Liver (tissue), 3 donors: Measurements from ENCODE around the gene RNASE13.

ENCODE experiments used
- EGR1 ChIP-seq, 2 donors: IDR thresholded peaks; 2 replicates each; pipeline ENCODE4 v1.6.1; 2016 to 2018; ENCODE audit warnings: antibody characterized with exemption in 2 of 2, low read depth in 2 of 2
- GABPA ChIP-seq, 2 donors: IDR thresholded peaks in 1 of 2; conservative IDR thresholded peaks in 1 of 2; 2 replicates each; pipeline ENCODE4 v1.6.1; 2016; ENCODE audit warnings: antibody characterized with exemption in 2 of 2, mild to moderate bottlenecking in 1 of 2, moderate library complexity in 1 of 2
- JUND ChIP-seq, 2 donors: IDR thresholded peaks; 2 replicates each; pipeline ENCODE4 v1.6.1; 2016; ENCODE audit warnings: antibody characterized with exemption in 2 of 2
- RAD21 ChIP-seq, 2 donors: IDR thresholded peaks; 2 replicates each; pipeline ENCODE4 v1.6.1; 2016; ENCODE audit warnings: antibody characterized with exemption in 2 of 2, mild to moderate bottlenecking in 2 of 2
- TAF1 ChIP-seq: conservative IDR thresholded peaks from 2 replicates; pipeline ENCODE4 v1.6.1; 2016; ENCODE audit warnings: antibody characterized with exemption, mild to moderate bottlenecking
- ZBTB33 ChIP-seq: IDR thresholded peaks from 2 replicates; pipeline ENCODE4 v1.6.1; 2016; ENCODE audit warnings: antibody characterized with exemption
- TF ChIP-seq, protein P1 (sequence below): fragments of 150-350 bp; IDR thresholded peaks from 2 replicates; pipeline ENCODE4 v1.5.1; 2017; ENCODE audit warnings: improper control_type of control experiment, low read depth, low read length; ENCODE audit not compliant: missing input control
- donor health status: healthy.
- donor health status: healthy.

GRCh38 chr14:21019366-21019765 lies 15.2 kb downstream of the RNASE13 start:
- TF ChIP-seq, protein P1, sequence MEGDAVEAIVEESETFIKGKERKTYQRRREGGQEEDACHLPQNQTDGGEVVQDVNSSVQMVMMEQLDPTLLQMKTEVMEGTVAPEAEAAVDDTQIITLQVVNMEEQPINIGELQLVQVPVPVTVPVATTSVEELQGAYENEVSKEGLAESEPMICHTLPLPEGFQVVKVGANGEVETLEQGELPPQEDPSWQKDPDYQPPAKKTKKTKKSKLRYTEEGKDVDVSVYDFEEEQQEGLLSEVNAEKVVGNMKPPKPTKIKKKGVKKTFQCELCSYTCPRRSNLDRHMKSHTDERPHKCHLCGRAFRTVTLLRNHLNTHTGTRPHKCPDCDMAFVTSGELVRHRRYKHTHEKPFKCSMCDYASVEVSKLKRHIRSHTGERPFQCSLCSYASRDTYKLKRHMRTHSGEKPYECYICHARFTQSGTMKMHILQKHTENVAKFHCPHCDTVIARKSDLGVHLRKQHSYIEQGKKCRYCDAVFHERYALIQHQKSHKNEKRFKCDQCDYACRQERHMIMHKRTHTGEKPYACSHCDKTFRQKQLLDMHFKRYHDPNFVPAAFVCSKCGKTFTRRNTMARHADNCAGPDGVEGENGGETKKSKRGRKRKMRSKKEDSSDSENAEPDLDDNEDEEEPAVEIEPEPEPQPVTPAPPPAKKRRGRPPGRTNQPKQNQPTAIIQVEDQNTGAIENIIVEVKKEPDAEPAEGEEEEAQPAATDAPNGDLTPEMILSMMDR, result no peak
- TF ChIP-seq EGR1 (IDR thresholded peaks at IDR 0.05; ENCODE audit: low read depth in 2 of 2), result no peak
- no peak for TF ChIP-seq ZBTB33
- TF ChIP-seq TAF1, result no peak
- no peak for TF ChIP-seq JUND (IDR thresholded peaks at IDR 0.05)
- no peak for TF ChIP-seq GABPA (IDR thresholded peaks at IDR 0.05 in 1 of 2, conservative IDR thresholded peaks at IDR 0.05 in 1 of 2)
- TF ChIP-seq RAD21 (IDR thresholded peaks at IDR 0.05), result no peak
